ENCODE results near the gene KCTD2. TPM values are rescaled to one million over a fixed set of nuclear protein-coding genes. Genes with fewer than 3 reads are reported as not detected.
"Not testable (repeated sequence)": the region's sequence is repeated elsewhere in the genome, so short reads cannot be mapped to it uniquely, and the experiment has no call there.

The KCTD2 gene
- total RNA-seq, 1 donor from 2014 or later, result 24.9 TPM

- no peak for TF ChIP-seq CTCF (IDR thresholded peaks at IDR 0.05; ENCODE audit: unreplicated experiment)
- Mint-ChIP-seq H3K27ac (no peak overlapping the region), H3K27me3 (no peaks in the 10 kb centered on the region), H3K36me3 (ENCODE audit: insufficient read depth) (peaks cover 25% of the 10 kb centered on the region), H3K4me1 (ENCODE audit: low read depth) (no peaks in the 10 kb centered on the region), H3K4me3 (ENCODE audit: low read depth) (no peak overlapping the region), H3K9me3 (ENCODE audit: low read depth) (peaks cover 18% of the 10 kb centered on the region)
- DNase-seq (ENCODE audit: low spot score, unreplicated experiment), result no peak
Observed at GRCh38 chr17:75024686-75025397, 22.2 kb upstream of the KCTD2 start.

GRCh38 chr17:75025398-75025734 lies 21.7 kb upstream of the KCTD2 start:
- Mint-ChIP-seq H3K36me3 (ENCODE audit: insufficient read depth) (peaks cover 26% of the 10 kb centered on the region), H3K9me3 (ENCODE audit: low read depth) (peaks cover 21% of the 10 kb centered on the region)
- H3K4me1 Mint-ChIP-seq (ENCODE audit: low read depth); H3K4me3 Mint-ChIP-seq (ENCODE audit: low read depth); DNase-seq (ENCODE audit: low spot score, unreplicated experiment); H3K27ac Mint-ChIP-seq; H3K27me3 Mint-ChIP-seq: not testable (repeated sequence)

- H3K4me1 Mint-ChIP-seq (ENCODE audit: low read depth); H3K27me3 Mint-ChIP-seq; H3K4me3 Mint-ChIP-seq (ENCODE audit: low read depth); DNase-seq (ENCODE audit: low spot score, unreplicated experiment); H3K27ac Mint-ChIP-seq: not testable (repeated sequence)
- Mint-ChIP-seq H3K9me3 (ENCODE audit: low read depth) (peaks cover 23% of the 10 kb centered on the region), H3K36me3 (ENCODE audit: insufficient read depth) (peaks cover 19% of the 10 kb centered on the region)
Observed at GRCh38 chr17:75026650-75027049, 20.4 kb upstream of the KCTD2 start.

- no peak for DNase-seq (ENCODE audit: low spot score, unreplicated experiment)
- no peak for TF ChIP-seq CTCF (IDR thresholded peaks at IDR 0.05; ENCODE audit: unreplicated experiment)
- Mint-ChIP-seq H3K4me3 (ENCODE audit: low read depth) (no peak overlapping the region), H3K27ac (no peak overlapping the region), H3K27me3 (peaks cover 16% of the 10 kb centered on the region), H3K4me1 (ENCODE audit: low read depth) (peaks cover 2% of the 10 kb centered on the region), H3K9me3 (ENCODE audit: low read depth) (peaks cover 23% of the 10 kb centered on the region), H3K36me3 (ENCODE audit: insufficient read depth) (peaks cover 9% of the 10 kb centered on the region)
Observed at GRCh38 chr17:75030161-75030560, 16.9 kb upstream of the KCTD2 start.

DNA sequence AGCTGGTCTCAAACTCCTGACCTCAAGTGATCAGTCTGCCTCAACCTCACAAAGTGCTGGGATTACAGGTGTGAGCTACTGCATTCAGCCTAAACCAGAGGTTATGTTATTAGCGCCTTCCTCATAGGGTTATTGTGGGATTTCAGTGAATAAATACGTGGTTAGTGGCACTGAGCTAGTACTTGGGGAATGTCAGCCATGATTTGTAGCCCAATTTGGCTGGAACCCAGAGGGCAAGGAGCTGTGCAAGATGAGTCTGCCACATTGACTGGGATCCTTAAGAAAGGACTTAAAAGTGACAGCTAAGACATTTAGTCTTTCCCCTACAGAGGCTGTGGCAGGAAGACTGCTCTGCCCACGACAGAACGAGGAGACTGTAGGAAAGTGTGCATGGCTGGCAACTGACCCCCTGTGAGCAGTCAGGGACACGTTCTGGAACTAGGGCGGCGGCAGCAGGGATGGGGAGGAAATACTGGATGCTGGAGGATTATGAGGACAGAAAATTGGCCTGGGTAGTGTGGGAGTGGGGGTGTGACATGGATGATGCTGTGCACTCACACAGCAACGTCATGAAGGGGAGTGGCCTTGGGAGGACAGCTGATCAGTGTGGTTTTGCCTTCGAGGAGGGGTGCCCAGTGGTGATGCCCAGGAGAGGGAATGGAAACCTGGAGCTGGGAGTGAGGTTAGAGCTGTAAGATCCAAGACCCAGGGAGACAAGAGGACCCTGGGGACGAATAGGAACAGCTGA lies 14.9 kb upstream of the KCTD2 start:
- Mint-ChIP-seq H3K4me3 (ENCODE audit: low read depth) (peak overlapping the region; percentile 57), H3K27me3 (peaks cover 16% of the 10 kb centered on the region), H3K36me3 (ENCODE audit: insufficient read depth) (peaks cover 2% of the 10 kb centered on the region), H3K4me1 (ENCODE audit: low read depth) (peaks cover 2% of the 10 kb centered on the region), H3K27ac (no peak overlapping the region), H3K9me3 (ENCODE audit: low read depth) (peaks cover 13% of the 10 kb centered on the region)
- no peak for DNase-seq (ENCODE audit: low spot score, unreplicated experiment)
- TF ChIP-seq CTCF (IDR thresholded peaks at IDR 0.05; ENCODE audit: unreplicated experiment), result no peak

- Mint-ChIP-seq H3K4me3 (ENCODE audit: low read depth) (peak overlapping the region; percentile 92), H3K4me1 (ENCODE audit: low read depth) (peaks cover 2% of the 10 kb centered on the region), H3K9me3 (ENCODE audit: low read depth) (peaks cover 13% of the 10 kb centered on the region)
Observed at GRCh38 chr17:75032720-75033280, 14.2 kb upstream of the KCTD2 start.

More at GRCh38 chr17:75032720-75033280, 14.2 kb upstream of the KCTD2 start:
- DNase-seq (ENCODE audit: low spot score, unreplicated experiment), result no peak
- TF ChIP-seq CTCF (IDR thresholded peaks at IDR 0.05; ENCODE audit: unreplicated experiment), result no peak
- H3K27ac Mint-ChIP-seq, result no peak overlapping the region
- peaks cover 2% of the 10 kb centered on the region for H3K36me3 Mint-ChIP-seq (ENCODE audit: insufficient read depth)
- peaks cover 16% of the 10 kb centered on the region for H3K27me3 Mint-ChIP-seq

Data from progenitor cell of endocrine pancreas (in vitro differentiated cells).